Measurements from ENCODE around the gene MTRR.

- TF ChIP-seq CTCF (IDR thresholded peaks at IDR 0.05 in 8 of 11, conservative IDR thresholded peaks at IDR 0.05 in 3 of 11) (no peak), POLR2A (IDR thresholded peaks at IDR 0.05) (no peak)
These were observed 4.3 kb downstream of the MTRR start for GRCh38 chr5:7873216-7873615.

Data from spleen (tissue), 7 donors.